HepG2 (cell line): Measurements from ENCODE around the gene MYH16. TPM values are rescaled to one million over a fixed set of nuclear protein-coding genes. Genes with fewer than 3 reads are reported as not detected.

ENCODE experiments used
- ATAC-seq: fragments of 200-7000 bp; cut with Tn5 transposase; 3 replicates; pipeline ENCODE4 v1.9.1; 2020; ENCODE audit warnings: mild to moderate bottlenecking, moderate library complexity
- BruUV-seq: library from RNA; stranded (reverse); fragments of 400-500 nt; replicated peaks from 2 replicates; lab custom pipeline; 2021; lab: Mats Ljungman, UMichigan
- CTCF ChIA-PET: fragments of 300-600 bp; formaldehyde crosslinking; extraction: SDS; loops from one replicate; lab custom pipeline; 2021; ENCODE audit warnings: low total read pairs, inconsistent platforms, low intra/inter-chr PET ratio; lab: Yijun Ruan, JAX
- POLR2A ChIA-PET: fragments of 350-600 bp; sonication (Branson Sonifier 250); formaldehyde crosslinking; loops from one replicate; lab custom pipeline; 2020; ENCODE audit warnings: antibody characterized with exemption, inconsistent platforms; lab: Yijun Ruan, JAX
- DNase-seq: peaks from one replicate; pipeline ENCODE4 v3.0.0-alpha.2; 2015; ENCODE audit warnings: low spot score
- FAIRE-seq: peaks from 3 replicates; lab custom pipeline; 2011; peaks lifted over from hg19 to GRCh38; lab: Jason Lieb, UNC
- H2AFZ ChIP-seq: one replicate; pipeline ENCODE4 v1.6.1; 2011; ENCODE audit warnings: low read length, inconsistent platforms
- H3K27ac ChIP-seq: fragments of 300-600 bp; 3 replicates; pipeline ENCODE4 v1.8.0; 2011; ENCODE audit warnings: mixed run types, mild to moderate bottlenecking, mixed read lengths, low read length, inconsistent platforms; ENCODE audit not compliant: insufficient read depth; ENCODE audit errors: extremely low read length
- H3K27me3 ChIP-seq, 2 experiments: fragments of 200-600 bp in 1 of 2; 2 replicates in 1 of 2; 3 replicates in 1 of 2; pipeline versions ENCODE4 v1.6.0 to v1.8.0; 2011; ENCODE audit warnings: low read length in 2 of 2, mild to moderate bottlenecking in 2 of 2, moderate library complexity in 2 of 2, inconsistent platforms in 1 of 2; ENCODE audit not compliant: insufficient read depth in 2 of 2, control insufficient read depth in 1 of 2
- H3K36me3 ChIP-seq, 2 experiments: fragments of 200-600 bp in 1 of 2; replicated peaks in 1 of 2; 2 replicates in 1 of 2; 3 replicates in 1 of 2; pipeline versions ENCODE4 v1.5.1 to v1.8.0; 2011; ENCODE audit warnings: low read length in 2 of 2, inconsistent platforms in 1 of 2; ENCODE audit not compliant: insufficient read depth in 2 of 2, control insufficient read depth in 1 of 2
- H3K4me1 ChIP-seq: 2 replicates; pipeline ENCODE4 v1.5.1; 2012; ENCODE audit warnings: low read length, inconsistent platforms; ENCODE audit not compliant: insufficient read depth
- H3K4me2 ChIP-seq: 2 replicates; pipeline ENCODE4 v1.6.0; 2011; ENCODE audit warnings: low read depth, low read length, inconsistent platforms
- H3K4me3 ChIP-seq, 3 experiments: fragments of 200-600 bp in 1 of 3; sonication (generic), shearing (Covaris generic) in 1 of 3; replicated peaks in 1 of 3; 2 replicates each; pipeline ENCODE4 v1.5.1; 2011 to 2016; ENCODE audit warnings: low read length in 3 of 3, inconsistent platforms in 2 of 3, low read depth in 2 of 3, mild to moderate bottlenecking in 2 of 3, control low read depth in 1 of 3, mixed read lengths in 1 of 3; ENCODE audit not compliant: insufficient read depth in 1 of 3
- H3K79me2 ChIP-seq: one replicate; pipeline ENCODE4 v1.6.1; 2011; ENCODE audit warnings: low read length, inconsistent platforms; ENCODE audit not compliant: insufficient read depth
- H3K9ac ChIP-seq: 2 replicates; pipeline ENCODE4 v1.6.0; 2011; ENCODE audit warnings: mild to moderate bottlenecking, low read depth, low read length, inconsistent platforms; ENCODE audit not compliant: insufficient read depth
- H3K9me3 ChIP-seq: 2 replicates; pipeline ENCODE4 v1.5.1; 2012; ENCODE audit warnings: mild to moderate bottlenecking, low read length
- H4K20me1 ChIP-seq: 2 replicates; pipeline ENCODE4 v1.6.0; 2011; ENCODE audit warnings: inconsistent platforms, mild to moderate bottlenecking, low read length, moderate library complexity; ENCODE audit not compliant: insufficient read depth
- CBX5 ChIP-seq: sonication (generic); formaldehyde crosslinking; IDR thresholded peaks from 2 replicates; pipeline ENCODE4 v1.4.0; 2020; ENCODE audit warnings: missing genetic modification reagents, borderline replicate concordance
- FIP1L1 ChIP-seq: fragments of 200-400 bp; formaldehyde crosslinking; IDR thresholded peaks from 2 replicates; pipeline ENCODE4 v1.6.1; 2018; ENCODE audit warnings: low read depth, mild to moderate bottlenecking, low read length, moderate library complexity, borderline replicate concordance; ENCODE audit not compliant: insufficient read depth
- GMEB1 ChIP-seq: sonication (generic); formaldehyde crosslinking; IDR thresholded peaks from 2 replicates; pipeline ENCODE4 v1.5.1; 2020; ENCODE audit warnings: missing genetic modification reagents, mild to moderate bottlenecking, borderline replicate concordance
- PRMT3 ChIP-seq: sonication (generic); formaldehyde crosslinking; IDR thresholded peaks from 2 replicates; pipeline ENCODE4 v1.8.1; 2022; ENCODE audit warnings: low read depth, mild to moderate bottlenecking, moderate library complexity, missing genetic modification reagents, borderline replicate concordance
- RBM39 ChIP-seq: fragments of 200-400 bp; formaldehyde crosslinking; IDR thresholded peaks from one replicate; pipeline ENCODE4 v1.6.1; 2018; ENCODE audit warnings: antibody characterized with exemption, mild to moderate bottlenecking, low read depth, low read length; ENCODE audit not compliant: poor library complexity, severe bottlenecking
- ZBTB38 ChIP-seq: sonication (generic); formaldehyde crosslinking; IDR thresholded peaks from 2 replicates; pipeline ENCODE4 v1.5.1; 2020; ENCODE audit warnings: mild to moderate bottlenecking, missing genetic modification reagents
- ZNF512 ChIP-seq: sonication (generic); formaldehyde crosslinking; IDR thresholded peaks from 2 replicates; pipeline ENCODE4 v1.4.0; 2020; ENCODE audit warnings: mild to moderate bottlenecking, missing genetic modification reagents
- ZNF576 ChIP-seq: sonication (generic); formaldehyde crosslinking; IDR thresholded peaks from 2 replicates; pipeline ENCODE4 v1.4.0; 2020; ENCODE audit warnings: mild to moderate bottlenecking, missing genetic modification reagents
- ZNF605 ChIP-seq: sonication (generic); formaldehyde crosslinking; IDR thresholded peaks from 2 replicates; pipeline ENCODE4 v1.8.0; 2022; ENCODE audit warnings: mild to moderate bottlenecking, missing genetic modification reagents
- WGBS: methylation state at CpG from one replicate; pipeline ENCODE4 v1.1.6; 2017; ENCODE audit warnings: low lambda C conversion rate; 5-methylcytosine and 5-hydroxymethylcytosine counted together
- in situ Hi-C: cut with HindIII; loops from 2 replicates; pipeline ENCODE4 v1.10.0; 2017; ENCODE audit warnings: low pct_unique_long_range_greater_than_20kb; ENCODE audit not compliant: extremely low pct_ligation_motif_present
- intact Hi-C: fragments of 100-400 bp; cut with micrococcal nuclease; formaldehyde crosslinking; loops from one replicate; pipeline ENCODE4 v1.10.0; 2022; ENCODE audit not compliant: unreplicated experiment
- polyA plus RNA-seq, 8 experiments: library from polyadenylated mRNA; depleted of rRNA in 3 of 8; stranded (reverse) in 7 of 8; unstranded in 1 of 8; fragments of >200 nt; fragmentation: Illumina TruSeq in 4 of 8; extraction: Trizol in 4 of 8; gene quantifications; 2 replicates each; pipeline versions ENCODE4 v1.2.1 to v1.2.3, GENCODE V29; 2011 to 2016; ENCODE audit warnings: low read depth in 4 of 8, missing spikeins in 1 of 8, mixed read lengths in 1 of 8; ENCODE audit not compliant: insufficient read depth in 1 of 8
- total RNA-seq, 5 experiments: library from RNA; depleted of rRNA; stranded (reverse); fragments of >200 nt; fragmentation: Illumina TruSeq; extraction: Trizol; gene quantifications; 2 replicates each; pipeline ENCODE4 v1.2.3, GENCODE V29; 2016; ENCODE audit warnings: low read depth in 1 of 5

Gene MYH16
- total and polyA plus RNA-seq, 2 of the 13 experiments (the other 11 are each of a cell fraction or from before 2014, with no cell fraction given): 0.05 to 0.15 TPM

GRCh38 chr7:99224899-99225265 lies 47.8 kb upstream of the MYH16 start:
- H3K9ac ChIP-seq: no peak overlapping the region
- no peak for DNase-seq
- H3K4me1 ChIP-seq: peaks cover 27% of the 10 kb centered on the region
- no peak overlapping the region for H3K27ac ChIP-seq
- ChIA-PET POLR2A (interaction anchor here (0.8 kb wide), 1 partner anchor 9 kb away, joined by 3 read pairs; no protein-coding TSS in a partner anchor), CTCF (no interaction called here)
- H3K9me3 ChIP-seq: no peaks in the 10 kb centered on the region
- ATAC-seq: no peak
- TF ChIP-seq PRMT3 (CRISPR knock-in tag) (no peak), RBM39 (no peak), ZNF512 (0 out of 2 replicates have a peak, but pooled peaks have one; percentile 48), ZNF576 (CRISPR knock-in tag) (no peak), GMEB1 (no peak), FIP1L1 (no peak), ZNF605 (CRISPR knock-in tag) (no peak), CBX5 (CRISPR knock-in tag) (no peak), ZBTB38 (CRISPR knock-in tag) (no peak)
- in situ Hi-C loops (loop anchor here (5.0 kb wide), 1 partner anchor 183 kb away; no protein-coding TSS in a partner anchor), intact Hi-C loops (no loop called here)
- no TSS peak for BruUV-seq
- 92% methylated on average over 2 of the region's 2 CpGs for WGBS
- H3K27me3 ChIP-seq: no peaks in the 10 kb centered on the region
- no peak overlapping the region; the same call in 1 of the 2 replicates for H3K4me2 ChIP-seq
- H3K36me3 ChIP-seq: no peaks in the 10 kb centered on the region
- no peaks in the 10 kb centered on the region for H3K79me2 ChIP-seq
- no peak overlapping the region for H2AFZ ChIP-seq
- no peak for FAIRE-seq
- no peak overlapping the region for H3K4me3 ChIP-seq
- H4K20me1 ChIP-seq: no peaks in the 10 kb centered on the region
